IMR-90 (cell line): ENCODE data around the gene EPHA6. TPM values are rescaled to one million over a fixed set of nuclear protein-coding genes. Genes with fewer than 3 reads are reported as not detected.
A peak's percentile ranks its signal among the peaks of the same experiment; 100 is the strongest.

Experiments
- ATAC-seq: fragments of 200-7000 bp; cut with Tn5 transposase; 2 replicates; pipeline ENCODE4 v1.9.1; 2020; ENCODE audit warnings: low read depth, mild to moderate bottlenecking, moderate library complexity
- BruUV-seq: library from RNA; stranded (reverse); fragments of 400-500 nt; replicated peaks from 2 replicates; lab custom pipeline; 2021; lab: Mats Ljungman, UMichigan
- CTCF ChIA-PET: fragments of 300-600 bp; formaldehyde crosslinking; extraction: SDS; loops from one replicate; lab custom pipeline; 2021; ENCODE audit warnings: antibody characterized with exemption; lab: Yijun Ruan, JAX
- POLR2A ChIA-PET: fragments of 300-600 bp; sonication (Branson Sonifier 250); formaldehyde crosslinking; loops from one replicate; lab custom pipeline; 2022; ENCODE audit warnings: antibody characterized with exemption; ENCODE audit not compliant: unreplicated experiment; lab: Charles Lee
- DNase-seq: peaks from one replicate; pipeline ENCODE4 v3.0.0; 2013
- H2AFZ ChIP-seq: replicated peaks from 2 replicates; pipeline ENCODE3; 2013; ENCODE audit warnings: low read length, mild to moderate bottlenecking; ENCODE audit not compliant: poor library complexity
- H2AK5ac ChIP-seq: 2 replicates; pipeline ENCODE4 v1.6.1; 2013; ENCODE audit warnings: low read depth, low read length, inconsistent platforms
- H2AK9ac ChIP-seq: replicated peaks from 2 replicates; pipeline ENCODE3; 2013; ENCODE audit warnings: mild to moderate bottlenecking, low read depth, low read length, moderate library complexity; ENCODE audit not compliant: poor library complexity
- H2BK120ac ChIP-seq: 2 replicates; pipeline ENCODE4 v1.6.1; 2013; ENCODE audit warnings: low read depth, low read length, inconsistent platforms
- H2BK15ac ChIP-seq: 3 replicates; pipeline ENCODE4 v1.6.1; 2013; ENCODE audit warnings: low read depth, low read length, inconsistent platforms
- H2BK20ac ChIP-seq: 2 replicates; pipeline ENCODE4 v1.6.1; 2013; ENCODE audit warnings: low read depth, mild to moderate bottlenecking, inconsistent platforms, low read length, moderate library complexity
- H2BK5ac ChIP-seq: 2 replicates; pipeline ENCODE4 v1.6.1; 2013; ENCODE audit warnings: mild to moderate bottlenecking, low read depth, low read length, inconsistent platforms; ENCODE audit not compliant: poor library complexity, severe bottlenecking
- H3K14ac ChIP-seq: replicated peaks from 2 replicates; pipeline ENCODE4 v1.6.1; 2013; ENCODE audit warnings: low read depth, low read length, inconsistent platforms
- H3K18ac ChIP-seq: 2 replicates; pipeline ENCODE4 v1.6.1; 2013; ENCODE audit warnings: low read depth, low read length, control low read depth
- H3K23ac ChIP-seq: 2 replicates; pipeline ENCODE4 v1.6.1; 2013; ENCODE audit warnings: low read depth, low read length, inconsistent platforms
- H3K27ac ChIP-seq: 2 replicates; pipeline ENCODE4 v1.5.1; 2013; ENCODE audit warnings: mild to moderate bottlenecking, control low read depth, low read length; ENCODE audit not compliant: insufficient read depth
- H3K27me3 ChIP-seq: 2 replicates; pipeline ENCODE4 v1.6.1; 2013; ENCODE audit warnings: low read length; ENCODE audit not compliant: control insufficient read depth, insufficient read depth
- H3K36me3 ChIP-seq: 2 replicates; pipeline ENCODE4 v1.6.1; 2013; ENCODE audit warnings: low read length, mixed read lengths; ENCODE audit not compliant: control insufficient read depth, insufficient read depth
- H3K4ac ChIP-seq: 2 replicates; pipeline ENCODE4 v1.6.1; 2013; ENCODE audit warnings: low read depth, low read length, inconsistent platforms
- H3K4me1 ChIP-seq: 2 replicates; pipeline ENCODE4 v1.6.1; 2013; ENCODE audit warnings: low read length, mixed read lengths; ENCODE audit not compliant: control insufficient read depth, insufficient read depth
- H3K4me2 ChIP-seq: 2 replicates; pipeline ENCODE4 v1.6.1; 2013; ENCODE audit warnings: low read depth, mild to moderate bottlenecking, control low read depth, low read length, moderate library complexity
- H3K4me3 ChIP-seq: 2 replicates; pipeline ENCODE4 v1.5.1; 2013; ENCODE audit warnings: low read depth, mild to moderate bottlenecking, control low read depth, low read length, moderate library complexity; ENCODE audit not compliant: insufficient read depth
- H3K56ac ChIP-seq: 2 replicates; pipeline ENCODE4 v1.6.1; 2013; ENCODE audit warnings: low read length, inconsistent platforms; ENCODE audit not compliant: insufficient read depth; ENCODE audit errors: extremely low read depth
- H3K79me1 ChIP-seq, 2 experiments: 2 replicates each; pipeline ENCODE4 v1.6.1; 2013; ENCODE audit warnings: low read length in 2 of 2, inconsistent platforms in 1 of 2, low read depth in 1 of 2
- H3K9ac ChIP-seq: 2 replicates; pipeline ENCODE4 v1.6.1; 2013; ENCODE audit warnings: low read depth, low read length, control low read depth
- H3K9me1 ChIP-seq: 2 replicates; pipeline ENCODE4 v1.6.1; 2013; ENCODE audit warnings: low read length, inconsistent platforms; ENCODE audit not compliant: insufficient read depth
- H3K9me3 ChIP-seq: 2 replicates; pipeline ENCODE4 v1.6.1; 2013; ENCODE audit warnings: low read length; ENCODE audit not compliant: control insufficient read depth, insufficient read depth
- H4K20me1 ChIP-seq: 2 replicates; pipeline ENCODE4 v1.6.1; 2013; ENCODE audit warnings: low read length, inconsistent platforms; ENCODE audit not compliant: insufficient read depth
- H4K5ac ChIP-seq: 2 replicates; pipeline ENCODE4 v1.6.1; 2013; ENCODE audit warnings: mild to moderate bottlenecking, low read depth, low read length, control low read depth
- H4K8ac ChIP-seq, 2 experiments: 2 replicates each; pipeline ENCODE4 v1.6.1; 2013; ENCODE audit warnings: low read depth in 2 of 2, low read length in 2 of 2, control low read depth in 1 of 2, inconsistent platforms in 1 of 2
- H4K91ac ChIP-seq: 2 replicates; pipeline ENCODE4 v1.6.1; 2013; ENCODE audit warnings: low read depth, low read length, inconsistent platforms; ENCODE audit not compliant: insufficient read depth
- FOS ChIP-seq: fragments of 150-350 bp; IDR thresholded peaks from 2 replicates; pipeline ENCODE4 v1.6.1; 2016; ENCODE audit warnings: low read depth, low read length
- MXI1 ChIP-seq: IDR thresholded peaks from 2 replicates; pipeline ENCODE4 v1.6.1; 2012; ENCODE audit warnings: low read depth, mild to moderate bottlenecking, low read length, moderate library complexity, borderline replicate concordance
- NFE2L2 ChIP-seq: fragments of 150-350 bp; IDR thresholded peaks from 2 replicates; pipeline ENCODE4 v1.6.1; 2016; ENCODE audit warnings: low read depth, mild to moderate bottlenecking, low read length
- RFX5 ChIP-seq: IDR thresholded peaks from 2 replicates; pipeline ENCODE4 v1.8.0; 2012; ENCODE audit warnings: low read depth, mild to moderate bottlenecking, low read length, moderate library complexity
- WGBS, 2 experiments: methylation state at CpG; one replicate each; pipeline versions ENCODE4 v1.1.5 to v1.1.7; 2013; ENCODE audit warnings: missing lambda C conversion rate in 2 of 2; ENCODE audit not compliant: insufficient read length in 1 of 2; ENCODE audit errors: extremely low coverage in 2 of 2; 5-methylcytosine and 5-hydroxymethylcytosine counted together
- dilution Hi-C: fragments of 300-500 bp; cut with HindIII; formaldehyde crosslinking; loops from one replicate; pipeline ENCODE4 v1.14.3; 2018; ENCODE audit warnings: low sequenced_read_pairs; ENCODE audit not compliant: unreplicated experiment
- in situ Hi-C: fragments of 300-500 bp; cut with MboI; formaldehyde crosslinking; loops from 3 replicates; pipeline ENCODE4 v1.14.3; 2019; ENCODE audit warnings: low sequenced_read_pairs, inconsistent platforms, mixed read lengths
- intact Hi-C: fragments of 100-400 bp; cut with micrococcal nuclease; formaldehyde crosslinking; loops from 2 replicates; pipeline ENCODE4 v1.10.0; 2022
- polyA plus RNA-seq, 3 experiments: library from polyadenylated mRNA; depleted of rRNA; stranded (reverse); fragments of >200 nt; gene quantifications; 2 replicates each; pipeline ENCODE4 v1.2.3, GENCODE V29; 2012; ENCODE audit warnings: low replicate concordance in 1 of 3
- total RNA-seq: library from RNA; depleted of rRNA; stranded (reverse); fragments of >200 nt; gene quantifications from 2 replicates; pipeline ENCODE4 v1.2.3, GENCODE V29; 2012

Gene EPHA6
- total and polyA plus RNA-seq, 2 of the 4 experiments (the other 2 are of a cell fraction) = not detected

- peak overlapping the region; percentile 72 for H2AFZ ChIP-seq
- H4K91ac ChIP-seq = no peak overlapping the region
- H3K9ac ChIP-seq = no peak overlapping the region
- no peak overlapping the region for H2BK15ac ChIP-seq
- no peak overlapping the region; the same call in 1 of the 2 replicates for H3K4me2 ChIP-seq
- H3K18ac ChIP-seq = no peak overlapping the region
- dilution Hi-C loops (no loop called here), intact Hi-C loops (no loop called here), in situ Hi-C loops (no loop called here)
- peaks cover 23% of the 10 kb centered on the region for H3K27me3 ChIP-seq
- no peaks in the 10 kb centered on the region for H3K9me1 ChIP-seq
- no peak overlapping the region for H2AK5ac ChIP-seq
- ChIA-PET CTCF (no interaction called here), POLR2A (no interaction called here)
- H2BK20ac ChIP-seq = no peak overlapping the region
- no peaks in the 10 kb centered on the region for H3K79me1 ChIP-seq
- no peaks in the 10 kb centered on the region for H3K36me3 ChIP-seq
- DNase-seq = no peak
- H2BK120ac ChIP-seq = no peak overlapping the region
- H2BK5ac ChIP-seq = no peak overlapping the region
- 9% methylated on average over 10 of the region's 50 CpGs; no CpG with 5 or more reads in 1 of the 2 experiments for WGBS, 2 experiments
- H3K56ac ChIP-seq = no peak overlapping the region
- H3K23ac ChIP-seq = no peak overlapping the region
- no peak overlapping the region for H4K5ac ChIP-seq
- no peak for ATAC-seq
- no peaks in the 10 kb centered on the region for H3K4me1 ChIP-seq
- no TSS peak for BruUV-seq
- H4K20me1 ChIP-seq = no peaks in the 10 kb centered on the region
- no peak overlapping the region for H3K27ac ChIP-seq
- TF ChIP-seq MXI1 = no peak
- no peak for TF ChIP-seq FOS
- TF ChIP-seq RFX5 = no peak
- TF ChIP-seq NFE2L2 = no peak
- no peak overlapping the region for H3K4ac ChIP-seq
- H4K8ac ChIP-seq = no peak overlapping the region
- H2AK9ac ChIP-seq = peak overlapping the region; percentile 16
- H3K4me3 ChIP-seq = no peak overlapping the region
- no peaks in the 10 kb centered on the region for H3K9me3 ChIP-seq
- H3K14ac ChIP-seq = no peak overlapping the region
Measured at GRCh38 chr3:96814651-96815567, 515 bp downstream of the EPHA6 start.
